DMS114 treated with DMSO at 0.1 percent for 48 hours (cell line): ENCODE data around the gene MYH7.

Experiments used
- DNase-seq: peaks from one replicate; lab custom pipeline; 2025; ENCODE audit not compliant: unreplicated experiment; lab: John Stamatoyannopoulos, UW

MYH7 gene

DNA sequence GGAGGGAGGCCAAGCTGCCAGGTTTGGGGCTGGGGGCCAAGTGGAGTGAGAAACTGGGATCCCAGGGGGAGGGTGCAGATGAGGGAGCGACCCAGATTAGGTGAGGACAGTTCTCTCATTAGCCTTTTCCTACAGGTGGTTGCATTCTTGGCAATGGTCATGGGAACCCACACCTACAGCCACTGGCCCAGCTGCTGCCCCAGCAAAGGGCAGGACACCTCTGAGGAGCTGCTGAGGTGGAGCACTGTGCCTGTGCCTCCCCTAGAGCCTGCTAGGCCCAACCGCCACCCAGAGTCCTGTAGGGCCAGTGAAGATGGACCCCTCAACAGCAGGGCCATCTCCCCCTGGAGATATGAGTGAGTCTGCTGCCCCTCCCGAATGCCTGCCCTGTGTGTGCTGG lies 62.4 kb downstream of the MYH7 start:
- no peak for DNase-seq

DNA sequence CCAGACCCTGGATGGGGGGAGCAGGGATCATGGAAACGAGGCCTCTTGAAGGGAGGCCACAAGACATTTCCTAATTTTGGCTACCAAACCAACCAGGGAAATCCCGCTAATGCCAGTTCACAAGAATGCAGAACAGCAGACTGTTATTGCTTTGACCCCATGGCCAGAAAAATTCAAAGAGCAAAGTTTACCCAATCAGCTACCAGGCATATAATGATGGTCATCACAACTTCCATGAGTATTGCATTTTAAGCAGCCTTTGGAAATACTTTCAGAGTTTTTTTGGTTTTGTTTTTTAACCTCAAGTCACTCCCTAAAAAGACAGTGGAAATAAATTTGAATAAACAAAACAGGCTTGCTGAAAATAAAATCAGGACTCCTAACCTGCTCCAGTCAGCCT lies 63.0 kb downstream of the MYH7 start, which contains the start of gene IL25:
TSS of gene IL25 (plus strand) at position 301 of the 400 bp plus-strand sequence.
- no peak for DNase-seq

DNA sequence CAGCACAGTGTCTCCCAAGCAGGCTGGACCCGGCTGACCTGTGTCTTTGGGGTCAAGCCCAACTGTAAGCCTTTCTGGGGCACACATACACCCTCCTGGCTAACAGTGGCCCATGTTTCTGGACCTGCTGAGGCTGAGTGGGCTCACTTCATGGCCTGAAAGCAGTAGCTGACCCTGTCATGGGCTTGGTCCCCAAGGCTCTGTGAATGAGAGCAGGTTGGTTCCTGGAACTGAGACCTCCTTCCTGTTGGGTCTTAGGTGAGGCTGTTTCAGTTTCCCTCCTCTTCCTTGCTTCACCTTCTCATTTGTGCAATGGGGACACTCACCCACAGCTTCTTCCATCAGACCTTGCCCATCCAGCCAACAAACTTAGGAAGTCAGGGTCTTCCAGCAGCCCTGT lies 63.6 kb downstream of the MYH7 start:
- DNase-seq = no peak

- DNase-seq = no peak
Observed at GRCh38 chr14:23370221-23370620, 65.2 kb downstream of the MYH7 start.

- DNase-seq = no peak
Observed at GRCh38 chr14:23366426-23366921, 69.0 kb downstream of the MYH7 start.

DNA sequence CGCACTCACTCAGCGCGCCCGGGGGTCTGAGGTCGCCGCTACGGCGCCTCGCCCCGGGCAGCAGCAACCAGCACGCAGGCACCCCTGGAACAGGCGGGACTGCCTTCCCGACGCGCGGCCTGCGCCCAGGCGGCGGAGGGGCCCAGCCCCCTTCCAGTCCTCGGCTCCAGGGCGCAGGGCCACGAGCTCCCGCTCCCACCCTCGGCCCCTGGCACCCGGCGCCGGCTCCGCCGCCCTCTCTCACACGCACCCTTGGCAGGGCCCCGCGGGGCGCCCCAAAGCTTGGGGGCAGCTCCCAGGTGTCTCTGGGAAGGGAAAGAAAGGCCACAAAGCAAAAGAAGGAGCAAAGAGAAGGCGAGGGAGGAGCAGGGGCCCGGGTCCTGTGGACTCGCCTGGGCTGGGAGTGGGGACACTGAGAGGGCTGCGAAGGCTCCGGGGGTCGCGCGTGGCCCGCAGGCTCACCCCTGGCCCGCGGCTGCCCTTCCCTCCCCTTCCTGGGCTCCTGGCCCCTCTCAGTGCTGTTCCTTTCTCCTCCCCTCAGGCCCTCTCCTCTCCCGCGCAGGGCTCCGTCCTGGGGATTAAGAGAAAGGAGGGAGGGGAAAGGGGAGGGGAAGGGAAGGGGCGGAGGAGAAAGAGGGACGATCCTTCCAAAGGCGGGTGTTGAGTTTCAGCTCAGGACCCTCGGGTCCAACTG lies 69.6 kb downstream of the MYH7 start:
- DNase-seq = no peak

DNA sequence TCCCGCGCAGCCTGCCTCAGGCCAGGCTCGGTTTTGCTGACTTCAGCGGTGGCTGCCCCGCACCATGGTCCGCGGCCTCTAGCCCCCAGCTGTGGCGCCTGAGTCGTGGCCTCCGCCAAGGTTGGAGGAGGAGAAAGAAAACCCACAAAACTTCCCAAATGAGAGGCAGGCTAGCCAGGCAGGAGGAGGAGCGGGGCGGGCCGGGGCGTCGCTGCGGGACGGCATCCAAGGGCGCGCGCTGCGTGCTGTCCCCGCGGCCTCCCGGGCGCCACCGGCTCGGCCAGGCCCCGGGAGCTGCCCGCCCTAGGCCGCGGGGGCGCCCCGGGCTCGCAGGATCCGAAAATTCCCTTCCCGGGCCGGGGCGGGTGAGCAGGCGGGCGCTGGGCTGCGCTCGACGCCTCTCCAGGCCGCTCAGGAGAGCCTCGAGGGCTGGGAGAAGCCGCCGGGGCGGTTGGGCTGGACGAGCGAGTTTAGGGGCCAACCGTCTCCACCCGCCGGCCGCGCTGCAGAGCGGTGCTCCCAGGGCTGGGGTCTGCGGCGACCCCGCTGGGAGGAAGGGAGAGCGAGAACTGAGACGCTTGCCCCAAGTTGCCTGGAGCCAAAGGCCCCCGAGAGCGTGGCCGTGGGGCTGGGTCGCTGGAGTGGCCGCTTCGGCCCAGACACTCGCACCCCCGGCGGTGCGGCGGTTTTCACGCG lies 70.3 kb downstream of the MYH7 start, which contains the start of gene EFS:
TSS of gene EFS (minus strand) at position 137 of the 696 bp plus-strand sequence. CDS start 147 bp downstream, outside the sequence.
- DNase-seq = no peak

DNA sequence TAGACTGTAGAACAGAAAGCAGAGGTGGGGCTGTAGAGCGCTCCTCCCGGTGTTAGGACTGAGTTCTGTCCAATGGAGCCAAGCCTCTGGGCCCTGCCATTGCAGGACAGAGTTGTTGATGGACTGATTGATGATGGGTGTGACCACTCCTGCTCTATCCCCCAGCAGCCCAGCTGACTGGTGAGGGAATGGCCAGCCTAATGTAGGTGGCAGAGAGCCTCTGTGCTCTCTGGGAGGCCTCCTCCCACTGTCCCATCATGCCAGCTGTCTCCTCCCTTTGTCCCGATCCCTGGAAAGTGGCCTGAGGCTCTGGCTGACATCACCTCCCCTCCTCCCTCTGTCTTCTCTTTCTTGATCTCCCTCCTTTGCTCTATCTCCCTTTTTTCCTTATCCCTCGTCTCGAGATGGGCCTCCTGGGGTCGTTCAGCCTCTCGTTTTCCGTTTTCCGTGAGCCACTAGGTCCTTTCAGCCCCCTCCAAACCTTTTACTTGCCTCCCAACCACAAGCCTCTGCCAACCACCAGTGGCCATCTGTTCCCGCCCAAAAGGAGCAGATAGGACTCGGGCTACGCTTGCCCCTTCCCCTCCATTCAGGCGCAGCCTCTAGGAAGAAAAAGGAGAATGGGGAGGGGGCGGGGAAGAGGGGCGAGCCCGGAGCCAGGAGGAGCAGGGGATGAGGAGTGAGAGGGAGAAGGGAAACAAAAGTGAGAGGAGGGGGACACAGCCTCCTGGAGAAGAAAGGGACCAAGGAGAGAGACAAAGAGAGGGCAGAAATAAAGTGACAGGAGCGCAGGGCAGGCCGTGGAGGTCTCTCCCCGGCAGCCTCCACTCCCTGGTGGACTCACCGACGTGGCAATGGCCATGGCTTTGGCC lies 71.1 kb downstream of the MYH7 start:
- no peak for DNase-seq
